Panc1 (cell line): ENCODE measurements around the gene GBF1. TPM values are rescaled to one million over a fixed set of nuclear protein-coding genes. Genes with fewer than 3 reads are reported as not detected.

ENCODE experiments used
- ATAC-seq: fragments of 200-7000 bp; cut with Tn5 transposase; 2 replicates; pipeline ENCODE4 v1.9.1; 2020; ENCODE audit warnings: mild to moderate bottlenecking, moderate library complexity
- BruUV-seq: library from RNA; stranded (reverse); fragments of 400-500 nt; replicated peaks from 2 replicates; lab custom pipeline; 2021; lab: Mats Ljungman, UMichigan
- CTCF ChIA-PET: fragments of 300-600 bp; sonication (Branson Sonifier 250); formaldehyde crosslinking; loops from one replicate; lab custom pipeline; 2022; ENCODE audit warnings: antibody characterized with exemption; lab: Charles Lee
- POLR2A ChIA-PET: fragments of 300-600 bp; sonication (Branson Sonifier 250); formaldehyde crosslinking; loops from one replicate; lab custom pipeline; 2022; ENCODE audit warnings: antibody characterized with exemption; lab: Charles Lee
- DNase-seq: peaks from one replicate; pipeline ENCODE4 v3.0.0-alpha.2; 2010; ENCODE audit warnings: low read depth, low spot score
- H3K27ac ChIP-seq: 2 replicates; pipeline ENCODE4 v1.5.1; 2011; ENCODE audit warnings: mild to moderate bottlenecking, low read length, inconsistent platforms
- H3K27me3 ChIP-seq: fragments of 200-500 bp; sonication (Bioruptor generic); 2 replicates; pipeline ENCODE4 v1.6.0; 2014; ENCODE audit warnings: low read length, inconsistent platforms; ENCODE audit not compliant: control insufficient read depth, insufficient read depth
- H3K36me3 ChIP-seq: fragments of 200-500 bp; sonication (Bioruptor generic); 2 replicates; pipeline ENCODE4 v1.5.1; 2014; ENCODE audit warnings: inconsistent platforms, mild to moderate bottlenecking, low read length, moderate library complexity; ENCODE audit not compliant: control insufficient read depth, insufficient read depth
- H3K4me1 ChIP-seq: 2 replicates; pipeline ENCODE4 v1.5.1; 2011; ENCODE audit warnings: inconsistent platforms, mild to moderate bottlenecking, low read length, moderate library complexity; ENCODE audit not compliant: control insufficient read depth, insufficient read depth
- H3K4me3 ChIP-seq, 2 experiments: 2 replicates each; pipeline ENCODE4 v1.5.1; 2011 to 2012; ENCODE audit warnings: low read depth in 2 of 2, low read length in 2 of 2, mild to moderate bottlenecking in 2 of 2, inconsistent platforms in 1 of 2, moderate library complexity in 1 of 2
- H3K9me3 ChIP-seq: fragments of 200-500 bp; sonication (Bioruptor generic); 2 replicates; pipeline ENCODE4 v1.5.1; 2014; ENCODE audit warnings: low read depth, mild to moderate bottlenecking, inconsistent platforms, low read length, moderate library complexity; ENCODE audit not compliant: control insufficient read depth, insufficient read depth
- POLR2AphosphoS5 ChIP-seq: IDR thresholded peaks from 2 replicates; pipeline ENCODE4 v1.6.1; 2012; ENCODE audit warnings: mild to moderate bottlenecking, low read depth, low read length, moderate library complexity
- SIN3A ChIP-seq: IDR thresholded peaks from 2 replicates; pipeline ENCODE4 v1.6.1; 2012; ENCODE audit warnings: low read depth, mild to moderate bottlenecking, low read length, moderate library complexity, borderline replicate concordance; ENCODE audit not compliant: insufficient read depth
- TCF7L2 ChIP-seq: IDR thresholded peaks from 2 replicates; pipeline ENCODE4 v1.6.1; 2011; ENCODE audit warnings: mild to moderate bottlenecking, low read depth, low read length, inconsistent platforms
- in situ Hi-C: cut with HindIII; loops from 2 replicates; pipeline ENCODE4 v1.10.0; 2016; ENCODE audit warnings: low sequenced_read_pairs, low pct_unique_long_range_greater_than_20kb
- intact Hi-C: fragments of 100-400 bp; cut with micrococcal nuclease; formaldehyde crosslinking; loops from one replicate; pipeline ENCODE4 v1.10.0; 2022; ENCODE audit not compliant: unreplicated experiment
- total RNA-seq: library from RNA; stranded (reverse); gene quantifications from one replicate; pipeline ENCODE4 v1.2.1, GENCODE V29; 2021; ENCODE audit not compliant: unreplicated experiment
- TF ChIP-seq, protein P1 (sequence below), 2 experiments: IDR thresholded peaks; 2 replicates each; pipeline ENCODE4 v1.6.1; 2011 to 2012; ENCODE audit warnings: low read depth in 2 of 2, control low read depth in 1 of 2, low read length in 1 of 2, mild to moderate bottlenecking in 1 of 2, moderate library complexity in 1 of 2; ENCODE audit not compliant: insufficient read depth in 1 of 2
- TF ChIP-seq, protein P2 (sequence below): fragments of 450-650 bp; IDR thresholded peaks from 2 replicates; pipeline ENCODE4 v1.5.1; 2017; ENCODE audit warnings: mild to moderate bottlenecking

The GBF1 gene
- total RNA-seq, 1 experiment from 2014 or later = 65.0 TPM

DNA sequence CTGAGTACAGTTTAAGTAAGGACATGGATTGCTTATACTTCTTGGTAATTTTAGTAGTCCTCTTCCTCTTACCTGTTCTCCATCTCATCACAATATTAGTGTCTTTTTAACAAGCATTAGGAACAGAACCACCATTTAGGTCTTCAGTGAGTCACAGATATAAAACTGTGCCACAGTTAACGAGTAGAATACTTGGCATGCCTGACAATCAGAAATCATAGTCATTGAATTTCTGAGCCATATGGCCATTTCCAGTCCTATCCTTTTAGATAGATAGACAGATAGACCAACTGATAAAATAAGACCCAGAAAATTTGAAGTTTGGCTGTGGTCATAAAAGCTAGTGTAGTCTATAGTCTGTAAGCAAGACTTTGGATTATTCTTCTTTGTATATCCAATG, 71.1 kb downstream of the GBF1 start:
- no peaks in the 10 kb centered on the region for H3K27me3 ChIP-seq
- in situ Hi-C loops (no loop called here), intact Hi-C loops (no loop called here)
- TF ChIP-seq, protein P1, sequence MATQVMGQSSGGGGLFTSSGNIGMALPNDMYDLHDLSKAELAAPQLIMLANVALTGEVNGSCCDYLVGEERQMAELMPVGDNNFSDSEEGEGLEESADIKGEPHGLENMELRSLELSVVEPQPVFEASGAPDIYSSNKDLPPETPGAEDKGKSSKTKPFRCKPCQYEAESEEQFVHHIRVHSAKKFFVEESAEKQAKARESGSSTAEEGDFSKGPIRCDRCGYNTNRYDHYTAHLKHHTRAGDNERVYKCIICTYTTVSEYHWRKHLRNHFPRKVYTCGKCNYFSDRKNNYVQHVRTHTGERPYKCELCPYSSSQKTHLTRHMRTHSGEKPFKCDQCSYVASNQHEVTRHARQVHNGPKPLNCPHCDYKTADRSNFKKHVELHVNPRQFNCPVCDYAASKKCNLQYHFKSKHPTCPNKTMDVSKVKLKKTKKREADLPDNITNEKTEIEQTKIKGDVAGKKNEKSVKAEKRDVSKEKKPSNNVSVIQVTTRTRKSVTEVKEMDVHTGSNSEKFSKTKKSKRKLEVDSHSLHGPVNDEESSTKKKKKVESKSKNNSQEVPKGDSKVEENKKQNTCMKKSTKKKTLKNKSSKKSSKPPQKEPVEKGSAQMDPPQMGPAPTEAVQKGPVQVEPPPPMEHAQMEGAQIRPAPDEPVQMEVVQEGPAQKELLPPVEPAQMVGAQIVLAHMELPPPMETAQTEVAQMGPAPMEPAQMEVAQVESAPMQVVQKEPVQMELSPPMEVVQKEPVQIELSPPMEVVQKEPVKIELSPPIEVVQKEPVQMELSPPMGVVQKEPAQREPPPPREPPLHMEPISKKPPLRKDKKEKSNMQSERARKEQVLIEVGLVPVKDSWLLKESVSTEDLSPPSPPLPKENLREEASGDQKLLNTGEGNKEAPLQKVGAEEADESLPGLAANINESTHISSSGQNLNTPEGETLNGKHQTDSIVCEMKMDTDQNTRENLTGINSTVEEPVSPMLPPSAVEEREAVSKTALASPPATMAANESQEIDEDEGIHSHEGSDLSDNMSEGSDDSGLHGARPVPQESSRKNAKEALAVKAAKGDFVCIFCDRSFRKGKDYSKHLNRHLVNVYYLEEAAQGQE (IDR thresholded peaks at IDR 0.05; ENCODE audit: insufficient read depth in 1 of 2, low read depth in 2 of 2, low read length in 1 of 2) = no peak
- TF ChIP-seq POLR2AphosphoS5 (no peak), SIN3A (no peak), TCF7L2 (no peak)
- TF ChIP-seq, protein P2, sequence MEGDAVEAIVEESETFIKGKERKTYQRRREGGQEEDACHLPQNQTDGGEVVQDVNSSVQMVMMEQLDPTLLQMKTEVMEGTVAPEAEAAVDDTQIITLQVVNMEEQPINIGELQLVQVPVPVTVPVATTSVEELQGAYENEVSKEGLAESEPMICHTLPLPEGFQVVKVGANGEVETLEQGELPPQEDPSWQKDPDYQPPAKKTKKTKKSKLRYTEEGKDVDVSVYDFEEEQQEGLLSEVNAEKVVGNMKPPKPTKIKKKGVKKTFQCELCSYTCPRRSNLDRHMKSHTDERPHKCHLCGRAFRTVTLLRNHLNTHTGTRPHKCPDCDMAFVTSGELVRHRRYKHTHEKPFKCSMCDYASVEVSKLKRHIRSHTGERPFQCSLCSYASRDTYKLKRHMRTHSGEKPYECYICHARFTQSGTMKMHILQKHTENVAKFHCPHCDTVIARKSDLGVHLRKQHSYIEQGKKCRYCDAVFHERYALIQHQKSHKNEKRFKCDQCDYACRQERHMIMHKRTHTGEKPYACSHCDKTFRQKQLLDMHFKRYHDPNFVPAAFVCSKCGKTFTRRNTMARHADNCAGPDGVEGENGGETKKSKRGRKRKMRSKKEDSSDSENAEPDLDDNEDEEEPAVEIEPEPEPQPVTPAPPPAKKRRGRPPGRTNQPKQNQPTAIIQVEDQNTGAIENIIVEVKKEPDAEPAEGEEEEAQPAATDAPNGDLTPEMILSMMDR = no peak
- ChIA-PET POLR2A (interaction anchor here (0.6 kb wide), 1 partner anchor 985 kb away, joined by 7 read pairs; no protein-coding TSS in a partner anchor), CTCF (interaction anchor here (0.6 kb wide), 1 partner anchor 9 kb away, joined by 5 read pairs; no protein-coding TSS in a partner anchor)
- H3K4me3 ChIP-seq = no peak overlapping the region
- H3K4me1 ChIP-seq = peaks cover 12% of the 10 kb centered on the region
- DNase-seq (no peak), ATAC-seq (no peak)
- no peak overlapping the region for H3K27ac ChIP-seq
- BruUV-seq = no TSS peak
- no peaks in the 10 kb centered on the region for H3K9me3 ChIP-seq
- no peaks in the 10 kb centered on the region for H3K36me3 ChIP-seq

- Histone ChIP-seq H3K4me1 (no peaks in the 10 kb centered on the region), H3K9me3 (no peaks in the 10 kb centered on the region), H3K4me3 (no peak overlapping the region), H3K27ac (no peak overlapping the region), H3K27me3 (no peaks in the 10 kb centered on the region), H3K36me3 (no peaks in the 10 kb centered on the region)
- DNase-seq = no peak
- no TSS peak for BruUV-seq
- ChIA-PET CTCF (interaction anchor here (0.6 kb wide), 1 partner anchor 159 kb away, joined by 3 read pairs; no protein-coding TSS in a partner anchor), POLR2A (interaction anchor here (0.6 kb wide), 2 partner anchors 101 to 475 kb away, joined by 5 to 9 read pairs; no protein-coding TSS in a partner anchor)
- intact Hi-C loops (no loop called here), in situ Hi-C loops (no loop called here)
- no peak for ATAC-seq
- TF ChIP-seq, protein P2 = no peak
- TF ChIP-seq SIN3A = no peak
These were observed 77.6 kb downstream of the GBF1 start for GRCh38 chr10:102322914-102323313.
